HEK293T (cell line): Measurements from ENCODE around the gene CFAP70.

Source experiments
- BHLHE40 ChIP-seq: fragments of 450-650 bp; IDR thresholded peaks from 2 replicates; pipeline ENCODE4 v1.6.1; 2016; ENCODE audit warnings: mild to moderate bottlenecking, moderate library complexity, borderline replicate concordance
- CTBP1 ChIP-seq: fragments of 450-650 bp; IDR thresholded peaks from 2 replicates; pipeline ENCODE4 v1.6.1; 2016; ENCODE audit warnings: borderline replicate concordance
- FOXA1 ChIP-seq: fragments of 450-650 bp; IDR thresholded peaks from 2 replicates; pipeline ENCODE4 v1.6.1; 2016; ENCODE audit warnings: mild to moderate bottlenecking
- FOXM1 ChIP-seq: fragments of 450-650 bp; IDR thresholded peaks from 2 replicates; pipeline ENCODE4 v1.6.1; 2017; ENCODE audit warnings: mild to moderate bottlenecking, borderline replicate concordance
- SP1 ChIP-seq: fragments of 450-650 bp; IDR thresholded peaks from 2 replicates; pipeline ENCODE4 v1.6.1; 2017
- SUZ12 ChIP-seq: fragments of 450-650 bp; IDR thresholded peaks from 2 replicates; pipeline ENCODE4 v1.6.1; 2016; ENCODE audit warnings: mild to moderate bottlenecking
- ZNF384 ChIP-seq: fragments of 450-650 bp; IDR thresholded peaks from 2 replicates; pipeline ENCODE4 v1.6.1; 2016

DNA sequence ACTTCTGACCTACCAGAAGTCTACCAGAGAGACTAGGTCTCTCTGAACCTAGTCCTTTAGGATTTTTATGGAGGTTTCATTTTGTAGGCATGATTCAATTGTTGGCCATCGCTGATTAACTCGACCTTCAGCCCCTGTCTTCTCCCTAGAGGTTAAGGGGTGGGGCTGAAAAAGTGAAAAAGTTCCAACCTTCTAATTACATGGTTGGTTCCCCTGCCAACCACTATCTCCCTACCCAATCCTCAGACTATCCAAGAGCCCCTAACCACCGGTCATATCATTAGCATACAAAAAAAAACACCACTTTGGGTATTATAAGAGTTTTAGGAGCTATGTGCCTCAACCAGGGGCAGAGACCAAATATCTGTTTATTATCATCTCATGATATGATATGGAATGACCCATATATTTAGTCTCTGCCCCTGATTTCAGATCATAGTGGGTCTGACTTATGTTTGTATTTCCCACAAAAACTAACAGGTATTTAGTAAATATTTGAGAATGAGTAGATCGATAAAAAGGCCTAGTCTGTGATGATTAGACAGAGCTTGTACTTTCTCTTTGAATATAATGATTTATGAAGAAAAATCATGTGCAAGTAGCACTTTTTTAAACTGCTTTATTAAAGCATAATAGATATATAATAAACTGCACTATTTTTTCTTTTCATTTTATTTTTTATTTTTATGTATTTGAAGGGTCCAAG is 147.4 kb downstream of the CFAP70 start:
- no peak for TF ChIP-seq FOXM1
- no peak for TF ChIP-seq CTBP1
- TF ChIP-seq SUZ12, result no peak
- no peak for TF ChIP-seq SP1
- TF ChIP-seq BHLHE40, result no peak
- no peak for TF ChIP-seq FOXA1
- TF ChIP-seq ZNF384, result no peak
